A549 (cell line): Measurements from ENCODE around the gene SLC49A3. TPM values are rescaled to one million over a fixed set of nuclear protein-coding genes. Genes with fewer than 3 reads are reported as not detected.

ENCODE experiments used
- ATAC-seq, 2 experiments: fragments of 200-7000 bp in 1 of 2; fragments of >200 bp in 1 of 2; cut with Nextera tagmentation in 1 of 2; cut with Tn5 transposase in 1 of 2; 3 replicates each; pipeline versions ENCODE4 v1.8.0 to v1.9.1; 2018 to 2020; ENCODE audit warnings: mild to moderate bottlenecking in 1 of 2, moderate library complexity in 1 of 2
- CTCF ChIA-PET: fragments of 300-600 bp; sonication (Branson Sonifier 250); formaldehyde crosslinking; extraction: SDS; loops from one replicate; lab custom pipeline; 2021; ENCODE audit warnings: antibody characterized with exemption, inconsistent platforms; lab: Yijun Ruan, JAX
- POLR2A ChIA-PET: fragments of 350-600 bp; formaldehyde crosslinking; extraction: SDS; loops from one replicate; lab custom pipeline; 2021; ENCODE audit warnings: antibody characterized with exemption, inconsistent platforms; lab: Yijun Ruan, JAX
- DNase-seq, 2 experiments: peaks; one replicate each; pipeline versions ENCODE4 v3.0.0 to v3.0.0-alpha.2; 2011 to 2016; ENCODE audit warnings: low read depth in 1 of 2, low spot score in 1 of 2
- FAIRE-seq: peaks from 2 replicates; lab custom pipeline; 2011; peaks lifted over from hg19 to GRCh38; lab: Jason Lieb, UNC
- H3K27ac ChIP-seq, 2 experiments: fragments of >200 bp; sonication (Bioruptor Twin); formaldehyde crosslinking; 3 replicates each; pipeline ENCODE4 v1.5.1; 2016 to 2017
- H3K4me1 ChIP-seq: fragments of >200 bp; sonication (Bioruptor Twin); formaldehyde crosslinking; 3 replicates; pipeline ENCODE4 v1.6.1; 2016
- H3K4me2 ChIP-seq: fragments of >200 bp; sonication (Bioruptor Twin); formaldehyde crosslinking; 3 replicates; pipeline ENCODE4 v1.6.1; 2016
- H3K4me3 ChIP-seq: fragments of >200 bp; sonication (Bioruptor Twin); formaldehyde crosslinking; 3 replicates; pipeline ENCODE4 v1.5.1; 2016
- H3K9me3 ChIP-seq: fragments of >200 bp; sonication (Bioruptor Twin); formaldehyde crosslinking; 3 replicates; pipeline ENCODE4 v1.6.1; 2016
- CHD2 ChIP-seq: fragments of 150-350 bp; IDR thresholded peaks from 2 replicates; pipeline ENCODE4 v1.6.1; 2014; ENCODE audit warnings: low read length; ENCODE audit not compliant: partially characterized antibody
- EHF ChIP-seq: fragments of 250-450 bp; sonication (Bioruptor Pico); IDR thresholded peaks from 2 replicates; pipeline ENCODE4 v1.5.0; 2020; ENCODE audit warnings: mild to moderate bottlenecking
- EHMT2 ChIP-seq: fragments of 200-600 bp; sonication (generic); IDR thresholded peaks from 2 replicates; pipeline ENCODE4 v1.6.1; 2016; ENCODE audit warnings: antibody characterized with exemption, low read depth, mild to moderate bottlenecking, moderate library complexity
- EP300 ChIP-seq, 2 experiments: fragments of >200 bp; sonication (Bioruptor Twin); formaldehyde crosslinking; IDR thresholded peaks; 2 replicates in 1 of 2; 3 replicates in 1 of 2; pipeline ENCODE4 v1.6.1; 2016 to 2017
- FOSB ChIP-seq: fragments of 250-450 bp; sonication (Bioruptor Pico); IDR thresholded peaks from 2 replicates; pipeline ENCODE4 v1.5.0; 2020; ENCODE audit warnings: mild to moderate bottlenecking, moderate library complexity
- FOSL2 ChIP-seq, 2 experiments: fragments of 450-650 bp in 1 of 2; fragments of >200 bp in 1 of 2; sonication (Bioruptor Twin) in 1 of 2; formaldehyde crosslinking; IDR thresholded peaks; 2 replicates each; pipeline versions ENCODE4 v1.5.0 to v1.6.1; 2016 to 2020; ENCODE audit warnings: mild to moderate bottlenecking in 1 of 2, moderate library complexity in 1 of 2
- FOXS1 ChIP-seq: fragments of 250-450 bp; sonication (Bioruptor Pico); IDR thresholded peaks from 2 replicates; pipeline ENCODE4 v1.5.0; 2020; ENCODE audit warnings: mild to moderate bottlenecking, moderate library complexity
- GATA3 ChIP-seq: IDR thresholded peaks from 2 replicates; pipeline ENCODE4 v1.6.1; 2012; ENCODE audit warnings: borderline replicate concordance
- HOXA7 ChIP-seq: fragments of 250-450 bp; sonication (Bioruptor Pico); IDR thresholded peaks from 2 replicates; pipeline ENCODE4 v1.5.0; 2020; ENCODE audit warnings: mild to moderate bottlenecking, moderate library complexity
- JUN ChIP-seq, 2 experiments: fragments of >200 bp; sonication (Bioruptor Twin); formaldehyde crosslinking; IDR thresholded peaks; 2 replicates in 1 of 2; 3 replicates in 1 of 2; pipeline ENCODE4 v1.6.1; 2016 to 2017
- JUNB ChIP-seq: fragments of >200 bp; sonication (Bioruptor Twin); formaldehyde crosslinking; IDR thresholded peaks from 2 replicates; pipeline ENCODE4 v1.6.1; 2016
- MAX ChIP-seq: IDR thresholded peaks from 2 replicates; pipeline ENCODE4 v1.6.1; 2012
- MAZ ChIP-seq: fragments of 150-350 bp; IDR thresholded peaks from 2 replicates; pipeline ENCODE4 v1.6.1; 2014; ENCODE audit warnings: antibody characterized with exemption, low read depth, low read length, borderline replicate concordance
- MYC ChIP-seq: IDR thresholded peaks from 2 replicates; pipeline ENCODE4 v1.6.1; 2012; ENCODE audit warnings: mild to moderate bottlenecking, inconsistent platforms, low read length, improper control_type of control experiment, borderline replicate concordance
- NPAS2 ChIP-seq: fragments of 250-450 bp; sonication (Bioruptor Pico); IDR thresholded peaks from 2 replicates; pipeline ENCODE4 v1.8.0; 2022; ENCODE audit warnings: mild to moderate bottlenecking, moderate library complexity, borderline replicate concordance
- PHF8 ChIP-seq: fragments of 200-600 bp; sonication (generic); IDR thresholded peaks from 2 replicates; pipeline ENCODE4 v1.6.1; 2016; ENCODE audit warnings: low read depth, mild to moderate bottlenecking, antibody characterized with exemption, moderate library complexity, borderline replicate concordance
- RAD21 ChIP-seq, 2 experiments: fragments of >200 bp in 1 of 2; sonication (Bioruptor Twin) in 1 of 2; formaldehyde crosslinking in 1 of 2; IDR thresholded peaks in 1 of 2; conservative IDR thresholded peaks in 1 of 2; 2 replicates in 1 of 2; 3 replicates in 1 of 2; pipeline ENCODE4 v1.6.1; 2012 to 2018; ENCODE audit warnings: inconsistent platforms in 1 of 2
- RCOR1 ChIP-seq: fragments of 150-350 bp; IDR thresholded peaks from 2 replicates; pipeline ENCODE4 v1.6.1; 2014; ENCODE audit warnings: antibody characterized with exemption, low read length, low read depth
- TFCP2L1 ChIP-seq: fragments of 250-450 bp; sonication (Bioruptor Pico); IDR thresholded peaks from 2 replicates; pipeline ENCODE4 v1.5.0; 2021; ENCODE audit warnings: mild to moderate bottlenecking
- ZFP36 ChIP-seq: fragments of 450-650 bp; IDR thresholded peaks from 2 replicates; pipeline ENCODE4 v1.6.1; 2014; ENCODE audit warnings: borderline replicate concordance; ENCODE audit not compliant: partially characterized antibody
- ZNF302 ChIP-seq: fragments of 250-450 bp; sonication (Bioruptor Pico); IDR thresholded peaks from 2 replicates; pipeline ENCODE4 v1.9.0; 2021; ENCODE audit warnings: inconsistent platforms, mild to moderate bottlenecking, moderate library complexity
- ZSCAN20 ChIP-seq: fragments of 250-450 bp; sonication (Bioruptor Pico); IDR thresholded peaks from 2 replicates; pipeline ENCODE4 v1.8.0; 2022; ENCODE audit warnings: mild to moderate bottlenecking, moderate library complexity
- WGBS: methylation state at CpG from one replicate; pipeline ENCODE4 v1.1.6; 2017; ENCODE audit errors: missing lambda C conversion rate; 5-methylcytosine and 5-hydroxymethylcytosine counted together
- polyA plus RNA-seq, 4 experiments: library from polyadenylated mRNA; depleted of rRNA in 3 of 4; stranded (reverse); fragments of >200 nt; fragmentation: RNase III in 1 of 4; extraction: RNeasy Plus Mini Kit Qiagen cat#74134 plus additional on column Dnase treatment in 1 of 4; gene quantifications; 2 replicates in 3 of 4; 3 replicates in 1 of 4; pipeline ENCODE4 v1.2.3, GENCODE V29; 2011 to 2017
- TF ChIP-seq, protein P1 (sequence below): fragments of >200 bp; sonication (Bioruptor Twin); formaldehyde crosslinking; IDR thresholded peaks from 3 replicates; pipeline ENCODE4 v1.5.1; 2016

Gene SLC49A3
- polyA plus RNA-seq, 2 of the 4 experiments (the other 2 are of a cell fraction) = 0.05 to 0.12 TPM

- H3K4me3 ChIP-seq = no peak overlapping the region
- CTCF ChIA-PET = no interaction called here
- H3K4me2 ChIP-seq = no peak overlapping the region
- no peaks in the 10 kb centered on the region for H3K9me3 ChIP-seq
- WGBS = 96% methylated on average over 27 of the region's 46 CpGs
- FAIRE-seq = no peak
- TF ChIP-seq RCOR1 (no peak), FOSB (CRISPR knock-in tag) (no peak), JUNB (no peak), ZSCAN20 (CRISPR knock-in tag) (no peak), CHD2 (no peak), MYC (no peak), NPAS2 (no peak), ZFP36 (no peak), MAZ (no peak), MAX (no peak), TFCP2L1 (CRISPR knock-in tag) (no peak)
- TF ChIP-seq, all 56 proteins: peak for 0
- POLR2A ChIA-PET = no interaction called here
- ATAC-seq (no peak), DNase-seq (no peak)
- no peak overlapping the region for H3K27ac ChIP-seq
- peaks cover 8% of the 10 kb centered on the region; the same call in 2 of the 3 replicates for H3K4me1 ChIP-seq
Measured at GRCh38 chr4:704198-704891, 15.4 kb upstream of the SLC49A3 start.

DNA sequence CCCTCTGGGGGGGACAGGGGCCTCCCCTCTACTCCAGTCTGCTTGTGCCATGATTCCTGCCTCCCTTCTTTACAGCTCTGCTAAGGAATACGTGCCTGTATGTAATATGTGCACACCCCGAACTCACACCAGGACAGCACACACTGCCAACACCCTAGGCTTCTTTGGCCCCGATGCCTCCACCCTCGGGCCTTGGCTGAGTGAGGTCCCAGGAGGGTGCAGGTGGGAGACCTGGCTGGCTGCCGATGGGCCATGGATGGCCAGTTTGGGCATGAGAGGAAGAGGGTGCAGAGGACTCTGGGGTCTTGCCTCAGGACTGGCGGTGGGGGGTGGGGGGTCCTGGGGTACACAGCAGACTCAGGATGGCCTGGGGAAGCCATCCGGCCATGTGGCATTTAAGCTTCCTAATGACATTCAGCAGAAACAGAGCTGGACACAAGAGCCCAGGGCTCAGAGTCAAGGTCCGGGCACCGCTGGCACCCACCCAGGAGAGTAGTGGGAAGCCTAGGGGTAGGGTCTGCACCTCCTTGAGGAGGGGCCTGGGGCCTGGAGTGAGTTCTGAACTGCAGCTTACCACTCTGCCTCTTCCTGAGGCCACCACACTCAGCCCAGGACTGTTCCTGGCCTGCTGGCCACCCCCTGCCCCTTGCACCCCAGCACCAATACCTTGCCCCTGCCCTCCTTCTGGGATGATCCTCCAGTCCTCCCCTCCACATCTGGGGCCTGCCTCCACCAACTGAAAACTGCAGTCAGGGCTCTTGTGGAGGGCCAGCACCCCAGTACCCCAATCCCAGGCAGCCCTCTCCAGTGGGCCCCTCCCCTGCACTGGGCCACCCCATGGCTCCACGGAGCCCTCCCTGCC lies 14.6 kb upstream of the SLC49A3 start:
- H3K4me1 ChIP-seq = peaks cover 8% of the 10 kb centered on the region; the same call in 2 of the 3 replicates
- H3K4me3 ChIP-seq = no peak overlapping the region
- no peak for DNase-seq
- FAIRE-seq = no peak
- H3K27ac ChIP-seq = no peak overlapping the region
- ChIA-PET POLR2A (no interaction called here), CTCF (no interaction called here)
- no peak for TF ChIP-seq HOXA7 (CRISPR knock-in tag)
- TF ChIP-seq MYC = no peak
- TF ChIP-seq, protein P1, sequence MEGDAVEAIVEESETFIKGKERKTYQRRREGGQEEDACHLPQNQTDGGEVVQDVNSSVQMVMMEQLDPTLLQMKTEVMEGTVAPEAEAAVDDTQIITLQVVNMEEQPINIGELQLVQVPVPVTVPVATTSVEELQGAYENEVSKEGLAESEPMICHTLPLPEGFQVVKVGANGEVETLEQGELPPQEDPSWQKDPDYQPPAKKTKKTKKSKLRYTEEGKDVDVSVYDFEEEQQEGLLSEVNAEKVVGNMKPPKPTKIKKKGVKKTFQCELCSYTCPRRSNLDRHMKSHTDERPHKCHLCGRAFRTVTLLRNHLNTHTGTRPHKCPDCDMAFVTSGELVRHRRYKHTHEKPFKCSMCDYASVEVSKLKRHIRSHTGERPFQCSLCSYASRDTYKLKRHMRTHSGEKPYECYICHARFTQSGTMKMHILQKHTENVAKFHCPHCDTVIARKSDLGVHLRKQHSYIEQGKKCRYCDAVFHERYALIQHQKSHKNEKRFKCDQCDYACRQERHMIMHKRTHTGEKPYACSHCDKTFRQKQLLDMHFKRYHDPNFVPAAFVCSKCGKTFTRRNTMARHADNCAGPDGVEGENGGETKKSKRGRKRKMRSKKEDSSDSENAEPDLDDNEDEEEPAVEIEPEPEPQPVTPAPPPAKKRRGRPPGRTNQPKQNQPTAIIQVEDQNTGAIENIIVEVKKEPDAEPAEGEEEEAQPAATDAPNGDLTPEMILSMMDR = no peak
- no peak for TF ChIP-seq RAD21 (conservative IDR thresholded peaks at IDR 0.05 in 1 of 2, IDR thresholded peaks at IDR 0.05 in 1 of 2)
- TF ChIP-seq JUN (IDR thresholded peaks at IDR 0.05) = no peak
- no peak for TF ChIP-seq FOXS1 (CRISPR knock-in tag)
- TF ChIP-seq NPAS2 = no peak
- no peak for TF ChIP-seq GATA3
- no peak for TF ChIP-seq JUNB
- TF ChIP-seq EHMT2 = no peak
- no peak for TF ChIP-seq EP300 (IDR thresholded peaks at IDR 0.05)
- no peak for TF ChIP-seq EHF (CRISPR knock-in tag)
- no peak for TF ChIP-seq FOSL2 (IDR thresholded peaks at IDR 0.05)
- no peak for TF ChIP-seq FOSL2 (CRISPR knock-in tag; IDR thresholded peaks at IDR 0.05)
- TF ChIP-seq ZNF302 (CRISPR knock-in tag) = no peak
- TF ChIP-seq PHF8 = no peak
- no peak for TF ChIP-seq MAX
- H3K9me3 ChIP-seq = no peaks in the 10 kb centered on the region
- WGBS = 60% methylated on average over 3 of the region's 10 CpGs
- H3K4me2 ChIP-seq = no peak overlapping the region
- ATAC-seq = no peak
